HG03520 (cell line): ENCODE results near the gene MRPL12.

Experiments used
- ATAC-seq: cut with Tn5 transposase; IDR thresholded peaks from one replicate; pipeline ENCODE4 v1.9.1; 2021; ENCODE audit warnings: mild to moderate bottlenecking, moderate library complexity; ENCODE audit not compliant: unreplicated experiment

Gene MRPL12

GRCh38 chr17:81681672-81682071, 21.5 kb upstream of the MRPL12 start:
- ATAC-seq: no peak

- no peak for ATAC-seq
Measured at GRCh38 chr17:81682565-81683207, 20.5 kb upstream of the MRPL12 start.

GRCh38 chr17:81683208-81683583, 20.0 kb upstream of the MRPL12 start:
- peak; percentile 7 for ATAC-seq

DNA sequence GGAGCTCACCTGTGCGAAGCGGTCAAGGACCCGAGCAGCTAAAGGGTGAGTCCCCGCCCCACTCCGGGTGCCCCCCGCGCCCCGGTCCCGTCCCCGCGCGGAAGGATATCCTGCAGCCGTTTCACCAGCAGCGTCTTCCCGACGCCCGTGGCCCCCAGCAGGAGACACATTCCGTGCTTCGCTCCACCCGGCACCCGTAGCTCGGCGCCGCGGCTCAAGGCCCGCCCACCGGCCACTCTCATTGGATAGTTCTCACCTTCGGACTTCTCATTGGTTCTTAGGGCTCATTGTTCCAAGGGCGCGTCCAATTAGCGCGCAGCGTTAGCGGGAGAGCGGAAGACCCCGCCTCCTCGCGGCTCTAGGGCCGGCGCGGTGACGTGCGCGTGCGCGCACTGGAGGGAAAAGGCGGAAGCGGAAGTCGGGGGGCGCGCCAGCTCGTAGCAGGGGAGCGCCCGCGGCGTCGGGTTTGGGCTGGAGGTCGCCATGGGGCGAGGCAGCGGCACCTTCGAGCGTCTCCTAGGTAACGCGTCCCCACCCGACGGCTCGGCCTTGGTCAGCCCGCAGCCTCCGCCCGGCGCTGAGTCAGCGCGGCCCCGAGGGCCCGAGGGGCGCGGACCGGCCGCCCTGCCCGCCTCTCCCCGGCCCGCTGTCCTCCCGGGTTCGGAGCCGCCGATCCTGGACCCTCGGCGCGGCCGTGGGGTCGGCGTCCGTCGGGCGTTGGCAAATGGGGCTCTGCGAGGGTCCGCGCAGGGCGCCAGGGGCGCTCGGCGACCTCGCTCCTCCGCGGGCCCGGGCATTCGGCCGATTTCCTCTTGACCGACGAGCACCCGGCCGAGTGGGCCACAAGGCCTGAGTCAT, 19.4 kb upstream of the MRPL12 start, which contains the start of the genes ARL16 and HGS:
ARL16 (minus strand) TSS at position 214 of the 858 bp plus-strand sequence; CDS start at position 170, 44 bp downstream.
HGS (plus strand) TSS at position 428 of the 858 bp plus-strand sequence; CDS start at position 484, 56 bp downstream.
- peak; percentile 89 for ATAC-seq

- no peak for ATAC-seq
Measured at GRCh38 chr17:81684442-81684911, 18.7 kb upstream of the MRPL12 start.

GRCh38 chr17:81685108-81685507, 18.1 kb upstream of the MRPL12 start:
- ATAC-seq: no peak

DNA sequence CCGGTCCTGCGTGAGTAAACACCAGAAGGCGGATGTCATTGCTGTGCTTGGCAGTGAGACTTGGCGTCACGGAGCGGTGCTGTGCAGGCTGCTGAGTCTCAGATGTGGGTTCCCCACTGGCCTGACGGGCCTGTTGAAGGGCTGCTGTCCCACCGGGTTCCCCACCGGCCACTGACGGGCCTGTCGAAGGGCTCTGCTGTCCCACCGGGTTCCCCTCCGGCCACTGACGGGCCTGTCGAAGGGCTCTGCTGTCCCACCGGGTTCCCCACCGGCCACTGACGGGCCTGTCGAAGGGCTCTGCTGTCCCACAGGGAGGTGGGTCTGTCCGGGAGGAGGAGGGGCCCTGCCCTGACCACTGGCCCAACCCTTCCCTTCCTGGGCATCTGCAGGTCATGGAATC, 16.6 kb upstream of the MRPL12 start:
- no peak for ATAC-seq

GRCh38 chr17:81687770-81688541, 15.2 kb upstream of the MRPL12 start:
- ATAC-seq: no peak

DNA sequence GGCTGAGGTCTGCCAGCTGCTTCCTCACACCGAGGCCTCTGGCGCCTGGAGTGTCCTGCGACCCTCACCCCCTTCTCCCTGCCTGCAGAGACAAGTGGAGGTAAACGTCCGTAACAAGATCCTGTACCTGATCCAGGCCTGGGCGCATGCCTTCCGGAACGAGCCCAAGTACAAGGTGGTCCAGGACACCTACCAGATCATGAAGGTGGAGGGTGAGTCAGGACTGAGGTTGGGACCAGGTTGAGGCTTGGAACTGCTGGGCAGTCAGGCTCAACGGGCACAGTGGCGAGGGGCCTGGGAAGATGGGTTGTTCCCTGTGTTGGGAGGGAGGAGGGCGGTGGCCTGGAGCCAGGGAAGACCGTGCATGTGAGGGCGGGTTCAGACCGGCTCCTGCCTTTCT, 14.6 kb upstream of the MRPL12 start:
- ATAC-seq: no peak

- ATAC-seq: no peak
Measured at GRCh38 chr17:81690066-81690465, 13.1 kb upstream of the MRPL12 start.

DNA sequence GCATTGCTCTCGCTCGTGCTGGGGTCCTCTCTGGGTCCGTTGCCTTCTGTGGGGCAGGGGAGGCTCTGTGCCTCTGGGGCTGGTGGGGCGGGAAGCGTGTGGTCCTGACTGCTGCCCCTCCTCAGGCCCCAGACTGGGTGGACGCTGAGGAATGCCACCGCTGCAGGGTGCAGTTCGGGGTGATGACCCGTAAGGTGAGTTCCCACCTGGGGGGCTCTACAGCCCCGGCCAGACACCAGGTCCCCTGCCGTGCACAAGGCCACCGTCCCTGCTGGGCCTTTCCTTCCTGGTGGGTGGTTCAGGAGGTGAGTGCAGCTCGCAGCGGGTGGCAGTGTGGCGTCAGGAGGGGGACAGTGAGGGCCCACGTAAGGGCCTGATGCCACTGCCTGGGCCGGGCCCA, 12.6 kb upstream of the MRPL12 start:
- ATAC-seq: no peak

- no peak for ATAC-seq
Measured at GRCh38 chr17:81691196-81691595, 12.0 kb upstream of the MRPL12 start.

- no peak for ATAC-seq
Measured at GRCh38 chr17:81691608-81692007, 11.6 kb upstream of the MRPL12 start.

DNA sequence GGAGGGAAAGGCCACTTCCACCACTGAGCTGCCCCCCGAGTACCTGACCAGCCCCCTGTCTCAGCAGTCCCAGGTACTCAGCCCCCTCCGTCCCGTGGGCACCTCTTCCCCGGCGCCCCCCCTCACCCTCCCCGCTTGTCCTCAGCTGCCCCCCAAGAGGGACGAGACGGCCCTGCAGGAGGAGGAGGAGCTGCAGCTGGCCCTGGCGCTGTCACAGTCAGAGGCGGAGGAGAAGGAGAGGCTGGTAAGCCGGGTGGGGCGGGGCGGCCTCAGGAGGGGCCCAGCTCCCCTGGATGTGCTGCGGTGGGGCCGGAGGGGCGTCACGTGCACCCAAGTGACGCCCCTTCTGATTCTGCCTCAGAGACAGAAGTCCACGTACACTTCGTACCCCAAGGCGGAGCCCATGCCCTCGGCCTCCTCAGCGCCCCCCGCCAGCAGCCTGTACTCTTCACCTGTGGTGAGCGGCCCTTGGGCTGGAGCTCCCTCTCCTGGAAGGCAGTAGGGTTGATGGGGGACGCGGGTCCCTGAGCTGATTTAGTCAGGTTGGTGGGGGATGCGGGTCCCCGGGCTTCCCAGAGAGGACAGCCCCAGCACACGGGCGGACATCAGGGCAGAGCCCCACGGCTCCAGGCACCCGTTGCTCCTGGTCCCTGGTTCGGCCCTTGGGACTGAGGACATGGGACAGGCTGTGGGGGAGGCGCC, 9.5 kb upstream of the MRPL12 start:
- ATAC-seq: no peak

GRCh38 chr17:81694810-81695209, 8.4 kb upstream of the MRPL12 start:
- ATAC-seq: no peak

- no peak for ATAC-seq
Measured at GRCh38 chr17:81695211-81695610, 8.0 kb upstream of the MRPL12 start.

GRCh38 chr17:81695801-81696200, 7.4 kb upstream of the MRPL12 start:
- no peak for ATAC-seq

DNA sequence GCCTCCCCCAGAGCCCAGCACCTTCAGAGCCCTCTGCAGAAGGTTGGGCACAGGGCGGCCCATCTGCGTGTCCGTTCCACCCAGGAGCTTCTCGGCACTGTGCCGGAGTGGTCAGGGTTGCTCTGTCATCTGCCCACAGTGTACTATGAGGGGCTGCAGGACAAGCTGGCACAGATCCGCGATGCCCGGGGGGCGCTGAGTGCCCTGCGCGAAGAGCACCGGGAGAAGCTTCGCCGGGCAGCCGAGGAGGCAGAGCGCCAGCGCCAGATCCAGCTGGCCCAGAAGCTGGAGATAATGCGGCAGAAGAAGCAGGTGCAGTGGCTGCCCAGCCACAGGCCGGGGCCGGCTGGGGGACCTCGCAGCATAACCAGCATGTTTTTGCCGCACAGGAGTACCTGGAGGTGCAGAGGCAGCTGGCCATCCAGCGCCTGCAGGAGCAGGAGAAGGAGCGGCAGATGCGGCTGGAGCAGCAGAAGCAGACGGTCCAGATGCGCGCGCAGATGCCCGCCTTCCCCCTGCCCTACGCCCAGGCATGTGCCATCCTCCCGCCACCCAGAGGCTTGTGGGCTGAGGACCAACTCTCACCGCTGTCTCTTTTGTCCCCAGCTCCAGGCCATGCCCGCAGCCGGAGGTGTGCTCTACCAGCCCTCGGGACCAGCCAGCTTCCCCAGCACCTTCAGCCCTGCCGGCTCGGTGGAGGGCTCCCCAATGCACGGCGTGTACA, 6.8 kb upstream of the MRPL12 start:
- ATAC-seq: no peak

DNA sequence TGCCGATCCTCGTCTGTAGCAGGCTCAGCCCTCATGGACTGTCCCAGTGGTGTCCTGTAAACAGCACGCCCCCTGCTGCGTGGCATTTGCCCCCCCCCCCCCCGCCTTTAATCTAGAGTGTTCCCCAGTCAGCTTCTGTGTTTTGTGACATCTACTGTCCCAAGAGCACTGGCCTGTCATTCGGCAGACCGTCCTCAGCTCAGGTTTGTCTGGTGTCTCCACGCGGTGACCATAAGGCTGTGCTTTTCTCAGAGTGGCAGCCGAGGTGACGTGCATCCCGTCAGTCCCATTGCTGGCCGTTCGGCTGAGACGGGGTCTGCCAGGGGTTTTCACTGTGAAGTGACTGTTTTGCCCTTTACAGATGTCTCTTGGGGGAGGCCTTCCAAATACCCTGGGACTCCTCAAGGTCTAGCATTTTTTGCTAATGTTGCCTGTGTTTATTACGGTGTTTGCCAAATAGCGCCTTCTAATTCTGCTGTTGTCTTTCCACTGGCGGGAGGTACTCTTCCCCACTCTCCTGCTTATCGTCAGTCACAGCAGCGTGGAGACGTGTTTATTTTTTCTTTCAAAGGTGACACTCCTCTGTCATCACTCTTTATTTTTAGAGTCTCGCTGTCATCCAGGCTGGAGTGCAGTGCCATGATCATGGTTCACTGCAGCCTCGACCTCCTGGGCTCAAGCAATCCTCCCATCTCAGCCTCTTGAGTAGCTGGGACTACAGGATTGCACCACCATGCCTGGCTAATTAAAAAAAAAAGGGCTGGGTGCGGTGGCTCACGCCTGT, 5.7 kb upstream of the MRPL12 start:
- no peak for ATAC-seq
